ENCODE data around the gene HOXD10. TPM values are rescaled to one million over a fixed set of nuclear protein-coding genes. Genes with fewer than 3 reads are reported as not detected.
A peak's percentile ranks its signal among the peaks of the same experiment; 100 is the strongest.

HOXD10 gene
- total RNA-seq, 4 donors from 2014 or later = 0.56 to 0.59 TPM; not detected in 2

GRCh38 chr2:176159663-176160250 lies 43.2 kb downstream of the HOXD10 start:
- no peak overlapping the region for H3K27ac ChIP-seq
- WGBS = 48% methylated on average over 21 of the region's 44 CpGs
- peak in 1 of 2 donors; percentile 53 for DNase-seq (ENCODE audit: low spot score in 2 of 2)
- no peaks in the 10 kb centered on the region for H3K36me3 ChIP-seq
- TF ChIP-seq POLR2A (IDR thresholded peaks at IDR 0.05) (no peak), EP300 (IDR thresholded peaks at IDR 0.05) (no peak), POLR2AphosphoS5 (IDR thresholded peaks at IDR 0.05) (no peak)
- TF ChIP-seq, protein P1, sequence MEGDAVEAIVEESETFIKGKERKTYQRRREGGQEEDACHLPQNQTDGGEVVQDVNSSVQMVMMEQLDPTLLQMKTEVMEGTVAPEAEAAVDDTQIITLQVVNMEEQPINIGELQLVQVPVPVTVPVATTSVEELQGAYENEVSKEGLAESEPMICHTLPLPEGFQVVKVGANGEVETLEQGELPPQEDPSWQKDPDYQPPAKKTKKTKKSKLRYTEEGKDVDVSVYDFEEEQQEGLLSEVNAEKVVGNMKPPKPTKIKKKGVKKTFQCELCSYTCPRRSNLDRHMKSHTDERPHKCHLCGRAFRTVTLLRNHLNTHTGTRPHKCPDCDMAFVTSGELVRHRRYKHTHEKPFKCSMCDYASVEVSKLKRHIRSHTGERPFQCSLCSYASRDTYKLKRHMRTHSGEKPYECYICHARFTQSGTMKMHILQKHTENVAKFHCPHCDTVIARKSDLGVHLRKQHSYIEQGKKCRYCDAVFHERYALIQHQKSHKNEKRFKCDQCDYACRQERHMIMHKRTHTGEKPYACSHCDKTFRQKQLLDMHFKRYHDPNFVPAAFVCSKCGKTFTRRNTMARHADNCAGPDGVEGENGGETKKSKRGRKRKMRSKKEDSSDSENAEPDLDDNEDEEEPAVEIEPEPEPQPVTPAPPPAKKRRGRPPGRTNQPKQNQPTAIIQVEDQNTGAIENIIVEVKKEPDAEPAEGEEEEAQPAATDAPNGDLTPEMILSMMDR (IDR thresholded peaks at IDR 0.05) = no peak
- H3K27me3 ChIP-seq = peaks cover 99% of the 10 kb centered on the region
- peaks cover 55% of the 10 kb centered on the region for H3K4me1 ChIP-seq
- H3K9me3 ChIP-seq = no peaks in the 10 kb centered on the region
- peak overlapping the region; percentile 26 for H3K4me3 ChIP-seq

DNA sequence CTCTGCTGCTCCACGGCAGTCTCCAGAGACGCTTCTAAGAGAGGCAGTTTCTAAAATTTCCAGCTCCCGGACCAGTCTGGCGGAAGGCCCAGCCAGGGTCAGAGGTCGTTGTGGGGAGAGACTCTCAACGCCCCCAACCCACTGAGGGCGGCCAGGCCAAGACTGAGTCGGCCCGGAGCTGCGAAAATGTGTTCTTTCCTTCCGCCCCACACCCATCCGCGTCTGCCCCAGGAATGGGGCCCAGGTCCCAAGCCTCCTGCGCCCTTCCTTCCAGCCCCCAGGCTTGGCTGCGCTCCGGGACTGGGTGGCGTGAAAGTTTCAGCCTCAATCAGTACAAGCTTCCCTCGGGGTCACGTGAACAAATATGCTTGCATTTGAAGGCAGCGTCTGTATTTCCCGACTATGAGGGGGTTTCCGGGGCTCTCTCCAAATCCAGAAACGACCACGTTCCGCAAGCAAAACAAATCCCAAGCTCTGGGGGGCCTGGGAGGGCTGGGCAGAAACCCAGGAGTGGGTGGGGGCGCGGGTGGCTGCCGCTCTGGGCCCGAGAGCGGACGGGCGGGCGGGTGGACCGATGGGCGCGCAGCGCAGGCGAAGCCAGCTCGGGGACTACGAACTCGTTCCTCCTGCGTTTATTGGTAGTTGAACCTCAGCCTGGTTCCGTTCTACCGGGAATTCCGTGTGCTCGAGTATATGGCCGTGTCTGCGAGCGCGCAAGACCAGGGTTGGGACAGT lies 43.8 kb downstream of the HOXD10 start:
- Histone ChIP-seq H3K27ac (no peak overlapping the region), H3K27me3 (peaks cover 99% of the 10 kb centered on the region), H3K9me3 (no peaks in the 10 kb centered on the region), H3K36me3 (no peaks in the 10 kb centered on the region), H3K4me1 (peaks cover 58% of the 10 kb centered on the region), H3K4me3 (peak overlapping the region; percentile 26)
- TF ChIP-seq EP300 (IDR thresholded peaks at IDR 0.05) (no peak), POLR2A (IDR thresholded peaks at IDR 0.05) (no peak), POLR2AphosphoS5 (IDR thresholded peaks at IDR 0.05) (no peak)
- TF ChIP-seq, protein P1 (IDR thresholded peaks at IDR 0.05) = no peak
- no peak for DNase-seq (ENCODE audit: low spot score in 2 of 2)
- 39% methylated on average over 32 of the region's 50 CpGs for WGBS

DNA sequence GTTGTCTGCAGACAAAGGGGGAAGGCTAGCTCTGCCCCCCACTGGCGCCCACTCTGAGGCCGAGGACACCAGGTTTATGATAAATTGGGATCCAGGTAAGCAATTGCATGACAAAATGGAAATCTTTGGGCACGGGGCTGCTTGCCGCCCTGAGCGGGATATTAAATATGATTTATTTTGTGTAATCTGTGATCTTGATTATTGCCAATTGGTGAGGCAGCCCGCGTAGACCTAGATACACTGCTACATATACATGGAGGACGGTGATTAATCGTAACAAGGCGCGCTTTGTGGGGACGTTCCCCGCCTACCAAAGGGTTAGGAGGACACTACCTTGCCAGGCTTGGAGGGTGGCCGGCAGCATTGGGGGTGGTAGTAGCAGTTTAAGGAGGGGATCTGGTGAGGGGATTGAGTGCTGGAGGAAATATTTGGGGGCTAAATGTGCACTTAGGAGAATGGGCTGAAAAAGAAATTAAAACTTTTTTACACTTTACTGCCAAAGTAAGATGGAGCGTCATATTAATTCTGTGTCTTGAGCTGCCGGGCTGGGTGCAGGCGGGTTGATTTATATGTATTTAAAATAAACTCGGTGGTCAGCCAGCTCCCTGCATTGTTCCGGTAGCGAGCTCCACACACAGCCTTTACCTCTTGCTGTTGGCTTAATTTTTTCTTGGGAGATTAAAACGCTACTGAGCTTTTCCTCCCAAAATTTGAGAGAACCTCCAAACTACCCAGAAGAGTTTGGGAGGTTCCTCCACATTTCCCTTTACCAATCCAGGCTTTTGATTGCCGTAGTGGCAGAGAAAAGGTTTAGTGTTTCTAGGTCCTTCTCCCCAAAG lies 44.6 kb downstream of the HOXD10 start:
- TF ChIP-seq POLR2AphosphoS5 (IDR thresholded peaks at IDR 0.05) (no peak), POLR2A (IDR thresholded peaks at IDR 0.05) (no peak), EP300 (IDR thresholded peaks at IDR 0.05) (no peak)
- TF ChIP-seq, protein P1 (IDR thresholded peaks at IDR 0.05) = no peak
- Histone ChIP-seq H3K4me3 (peak overlapping the region; percentile 26), H3K4me1 (peaks cover 58% of the 10 kb centered on the region), H3K36me3 (no peaks in the 10 kb centered on the region), H3K27ac (no peak overlapping the region), H3K27me3 (peaks cover 99% of the 10 kb centered on the region), H3K9me3 (no peaks in the 10 kb centered on the region)
- WGBS = 52% methylated on average over 22 of the region's 22 CpGs
- no peak for DNase-seq (ENCODE audit: low spot score in 2 of 2)

DNA sequence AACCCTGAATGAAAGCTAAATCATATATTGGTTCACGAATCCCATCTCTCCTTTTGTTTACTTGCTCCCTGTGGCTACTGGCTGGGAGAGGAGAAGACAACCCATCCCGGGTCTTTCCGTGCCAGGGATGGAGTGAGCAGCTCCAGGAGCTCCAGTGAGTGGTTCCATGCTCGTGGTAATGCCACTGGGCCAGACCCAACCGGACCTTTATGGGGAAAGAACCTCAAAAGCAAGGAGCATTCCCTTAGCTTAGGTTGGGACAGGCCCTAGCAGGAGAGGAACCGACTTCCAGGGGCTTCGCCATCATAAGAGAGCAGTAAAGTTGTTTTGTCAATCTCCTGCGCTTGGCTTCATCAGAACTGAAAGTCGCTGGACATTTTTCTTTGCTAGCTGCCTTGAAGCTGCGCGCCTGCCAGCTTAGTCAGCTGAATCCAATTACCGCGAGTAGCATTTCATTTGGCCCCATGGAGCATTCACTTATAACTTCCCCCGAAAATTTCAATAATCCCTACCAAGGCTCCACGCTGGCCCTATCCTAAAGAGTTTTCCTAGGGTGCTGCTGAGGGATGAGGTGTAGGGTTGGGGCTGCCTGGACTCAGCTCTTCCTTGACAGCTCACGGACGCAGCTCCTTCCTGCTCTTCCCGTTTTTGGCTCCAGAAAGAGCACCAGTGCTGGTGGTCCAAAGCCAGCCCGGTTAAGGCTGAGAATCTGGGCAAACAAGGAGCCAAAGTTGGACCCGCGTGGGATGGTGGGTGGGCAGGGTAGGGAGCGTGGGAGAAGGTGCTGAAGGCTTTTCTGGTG lies 45.4 kb downstream of the HOXD10 start:
- no peak for DNase-seq (ENCODE audit: low spot score in 2 of 2)
- Histone ChIP-seq H3K27me3 (peaks cover 98% of the 10 kb centered on the region), H3K9me3 (no peaks in the 10 kb centered on the region), H3K4me1 (peaks cover 54% of the 10 kb centered on the region), H3K27ac (no peak overlapping the region), H3K36me3 (no peaks in the 10 kb centered on the region), H3K4me3 (peak overlapping the region; percentile 15)
- TF ChIP-seq, protein P1 (IDR thresholded peaks at IDR 0.05) = no peak
- no peak for TF ChIP-seq EP300 (IDR thresholded peaks at IDR 0.05)
- TF ChIP-seq POLR2AphosphoS5 (IDR thresholded peaks at IDR 0.05) = no peak
- no peak for TF ChIP-seq POLR2A (IDR thresholded peaks at IDR 0.05)
- WGBS = 7% methylated on average over 22 of the region's 22 CpGs

All from suprapubic skin (tissue), 4 donors.